Small intestine (tissue), 7 donors: Measurements from ENCODE around the gene SPATS1. TPM values are rescaled to one million over a fixed set of nuclear protein-coding genes. Genes with fewer than 3 reads are reported as not detected.

Source experiments
- DNase-seq, 2 donors: peaks; one replicate each; pipeline versions ENCODE4 v3.0.0 to v3.0.0-alpha.2; 2013
- FAIRE-seq: peaks from 2 replicates; lab custom pipeline; 2012; peaks lifted over from hg19 to GRCh38; lab: Jason Lieb, UNC
- H3K27ac ChIP-seq, 3 donors: one replicate each; pipeline ENCODE4 v1.5.1; 2013; ENCODE audit warnings: low read length in 2 of 3, mild to moderate bottlenecking in 2 of 3, control low read depth in 1 of 3, inconsistent platforms in 1 of 3, low read depth in 1 of 3, moderate library complexity in 1 of 3
- H3K27me3 ChIP-seq, 3 donors: one replicate each; pipeline ENCODE4 v1.6.1; 2013; ENCODE audit warnings: low read length in 3 of 3, inconsistent platforms in 1 of 3; ENCODE audit not compliant: control insufficient read depth in 3 of 3, insufficient read depth in 3 of 3
- H3K36me3 ChIP-seq, 3 donors: one replicate each; pipeline ENCODE4 v1.6.1; 2013; ENCODE audit warnings: low read length in 3 of 3, inconsistent platforms in 1 of 3, low read depth in 1 of 3, mild to moderate bottlenecking in 1 of 3, moderate library complexity in 1 of 3; ENCODE audit not compliant: control insufficient read depth in 3 of 3, insufficient read depth in 2 of 3
- H3K4me1 ChIP-seq, 3 donors: one replicate each; pipeline ENCODE4 v1.6.1; 2013; ENCODE audit warnings: low read length in 2 of 3, inconsistent platforms in 1 of 3, low read depth in 1 of 3, mild to moderate bottlenecking in 1 of 3, moderate library complexity in 1 of 3; ENCODE audit not compliant: control insufficient read depth in 3 of 3, insufficient read depth in 2 of 3
- H3K4me3 ChIP-seq, 3 donors: one replicate each; pipeline ENCODE4 v1.5.1; 2013; ENCODE audit warnings: low read length in 3 of 3, control low read depth in 1 of 3, inconsistent platforms in 1 of 3, low read depth in 1 of 3, mild to moderate bottlenecking in 1 of 3, moderate library complexity in 1 of 3
- H3K9me3 ChIP-seq, 2 donors: one replicate each; pipeline ENCODE4 v1.6.1; 2013; ENCODE audit warnings: low read depth in 1 of 2, low read length in 1 of 2; ENCODE audit not compliant: control insufficient read depth in 2 of 2, insufficient read depth in 1 of 2
- WGBS, 3 donors: extraction: QIAGEN DNeasy Blood & Tissue Kit; methylation state at CpG; one replicate each; pipeline ENCODE4 v1.1.7; 2013; 5-methylcytosine and 5-hydroxymethylcytosine counted together
- polyA plus RNA-seq, 4 donors: library from polyadenylated mRNA; stranded (reverse) in 3 of 4; unstranded in 1 of 4; fragments of 200-250 nt in 3 of 4; fragments of 120-200 nt in 1 of 4; gene quantifications; one replicate each; pipeline versions ENCODE4 v1.2.1 to v1.2.3, GENCODE V29; 2013
- donor health status: healthy with polysubstance abuse.
- donor health status: control.
- donor health status: control.
- donor health status: Bipolar disorder and iron deficiency.
- donor health status: healthy.

The SPATS1 gene
- polyA plus RNA-seq, 4 donors = 0.13 TPM; not detected in 3

DNA sequence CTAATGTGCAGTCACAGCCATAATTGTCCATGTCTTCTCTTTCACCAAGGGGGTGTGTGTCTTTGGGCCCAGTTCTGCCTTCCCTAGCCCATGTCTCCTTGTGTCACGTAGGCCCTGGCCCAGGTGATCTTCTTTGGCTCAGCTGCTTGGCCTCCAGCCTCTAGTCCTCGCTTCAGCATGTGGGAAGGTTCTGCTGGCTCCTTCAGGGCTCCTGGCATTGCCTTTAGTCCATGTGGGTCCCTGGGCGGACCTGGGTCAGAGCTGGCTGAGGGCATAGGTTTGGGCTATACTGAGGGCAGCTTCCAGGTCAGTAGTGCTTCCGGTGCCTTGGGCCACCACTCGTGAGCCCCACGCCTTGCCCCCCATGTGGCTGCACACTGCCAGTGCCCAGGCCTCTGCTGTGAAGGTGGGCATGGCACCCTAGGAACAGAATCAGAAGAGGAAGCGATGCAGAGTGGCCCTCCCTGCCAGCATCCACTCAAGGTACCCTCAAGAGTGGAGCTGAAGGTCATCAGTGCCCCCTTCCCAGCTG, 42.1 kb upstream of the SPATS1 start:
- FAIRE-seq = no peak

DNA sequence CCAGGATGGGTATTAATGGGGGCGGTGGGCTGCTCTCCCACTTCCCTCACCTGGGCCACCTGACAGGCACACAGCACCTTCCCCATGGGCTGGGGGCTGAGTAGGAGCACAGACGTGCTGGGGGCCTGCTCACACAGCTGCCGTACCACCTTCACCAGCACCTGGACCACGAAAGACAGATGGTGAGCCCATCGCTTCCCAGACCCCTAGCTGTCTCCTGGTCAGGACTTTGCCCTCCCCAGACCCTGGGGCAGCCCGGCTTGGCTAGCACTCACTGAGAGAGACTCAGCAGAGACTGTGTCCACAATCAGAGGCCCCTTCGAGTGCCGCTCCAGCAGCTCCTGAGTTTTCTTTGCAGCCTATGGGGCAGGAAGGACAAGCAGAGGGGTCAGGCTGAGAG, 41.3 kb upstream of the SPATS1 start:
- DNase-seq = no peak
- Histone ChIP-seq H3K4me1 (peaks cover 0 to 13% (median 0%) of the 10 kb centered on the region in 3 donors), H3K4me3 (no peak overlapping the region), H3K27ac (no peak overlapping the region), H3K9me3 (no peaks in the 10 kb centered on the region), H3K36me3 (peaks cover 5 to 64% (median 29%) of the 10 kb centered on the region in 3 donors), H3K27me3 (peaks cover 0 to 15% (median 12%) of the 10 kb centered on the region in 3 donors)
- FAIRE-seq = no peak
- 88 to 92% (median 89%) methylated on average over 8 of the region's 8 CpGs for WGBS, 3 donors

More for the DNA sequence above, 42.1 kb upstream of the SPATS1 start:
- H3K27ac ChIP-seq = no peak overlapping the region
- H3K9me3 ChIP-seq = no peaks in the 10 kb centered on the region
- H3K27me3 ChIP-seq = peaks cover 0 to 20% (median 15%) of the 10 kb centered on the region in 3 donors
- WGBS, 3 donors = 84 to 91% (median 89%) methylated on average over 7 of the region's 7 CpGs
- peaks cover 4 to 56% (median 24%) of the 10 kb centered on the region in 3 donors for H3K36me3 ChIP-seq
- H3K4me3 ChIP-seq = no peak overlapping the region
- peaks cover 0 to 13% (median 0%) of the 10 kb centered on the region in 3 donors for H3K4me1 ChIP-seq
- no peak for DNase-seq

DNA sequence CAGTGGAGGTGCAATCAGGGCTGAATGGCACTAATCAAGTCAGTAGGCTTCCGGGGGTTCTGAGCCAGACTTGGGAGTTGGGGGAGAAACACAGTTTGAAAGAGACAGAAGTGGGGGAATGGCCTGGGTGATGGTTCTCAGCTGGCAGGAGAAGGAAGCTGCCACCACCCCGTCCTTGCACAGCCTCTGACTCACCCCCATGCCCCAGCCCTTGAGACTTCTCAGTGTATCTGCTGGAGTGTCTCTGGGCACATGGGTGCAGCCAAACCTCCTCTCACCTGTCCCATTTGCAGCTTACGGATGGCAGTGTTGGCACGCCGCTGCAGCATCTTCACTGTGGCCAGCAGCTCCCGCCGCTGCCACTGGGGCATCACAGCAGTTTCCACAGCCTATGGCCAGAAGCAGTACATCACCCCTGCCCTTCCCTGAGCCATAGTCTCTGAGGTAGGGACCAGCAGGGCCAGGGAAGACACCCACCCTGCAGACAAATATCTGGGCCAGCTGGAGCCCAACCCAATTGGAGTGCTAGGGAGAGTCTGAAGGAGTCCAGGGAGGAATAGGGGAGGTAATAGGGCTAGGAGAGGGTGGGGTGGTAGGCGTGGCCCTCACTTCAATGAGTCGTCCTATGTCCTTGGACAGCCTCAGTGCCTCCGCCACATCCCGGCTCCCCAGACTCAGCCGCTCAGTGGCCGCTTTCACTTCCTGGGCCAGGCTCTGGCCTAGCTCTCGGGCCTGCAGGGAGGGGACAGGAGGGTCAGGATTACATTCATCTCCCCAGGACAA, 40.5 kb upstream of the SPATS1 start:
- H3K4me3 ChIP-seq = no peak overlapping the region
- WGBS, 3 donors = 88 to 89% (median 88%) methylated on average over 14 of the region's 14 CpGs
- no peak overlapping the region for H3K27ac ChIP-seq
- H3K4me1 ChIP-seq = peaks cover 0 to 9% (median 0%) of the 10 kb centered on the region in 3 donors
- peaks cover 6 to 73% (median 32%) of the 10 kb centered on the region in 3 donors for H3K36me3 ChIP-seq
- DNase-seq (no peak), FAIRE-seq (no peak)
- peaks cover 0 to 6% (median 4%) of the 10 kb centered on the region in 3 donors for H3K27me3 ChIP-seq
- H3K9me3 ChIP-seq = no peaks in the 10 kb centered on the region

DNA sequence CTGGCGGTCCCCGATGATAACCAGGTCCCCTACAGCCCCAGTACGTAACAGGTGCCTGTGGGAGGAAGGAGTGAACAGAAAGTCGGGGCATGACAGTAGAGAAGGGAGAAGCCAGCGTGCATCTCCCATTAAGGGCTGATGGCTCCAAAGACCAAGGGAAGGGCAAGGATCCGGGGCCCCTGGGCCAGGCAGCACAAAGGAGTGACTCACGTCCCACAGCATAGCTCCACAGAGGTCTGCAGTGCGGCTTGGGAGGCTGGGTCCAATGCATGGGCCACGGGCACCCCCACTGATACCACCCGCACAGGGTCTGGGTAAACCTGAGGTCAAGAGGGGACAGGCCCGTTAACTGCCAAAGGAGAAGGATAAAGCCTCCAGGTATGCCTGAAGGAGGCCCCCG, 39.6 kb upstream of the SPATS1 start:
- no peak for DNase-seq
- no peak overlapping the region for H3K4me3 ChIP-seq
- peaks cover 6 to 81% (median 33%) of the 10 kb centered on the region in 3 donors for H3K36me3 ChIP-seq
- no peaks in the 10 kb centered on the region for H3K9me3 ChIP-seq
- 93 to 95% (median 94%) methylated on average over 12 of the region's 12 CpGs for WGBS, 3 donors
- peaks cover 0 to 4% (median 0%) of the 10 kb centered on the region in 3 donors for H3K4me1 ChIP-seq
- peaks cover 0 to 1% (median 0%) of the 10 kb centered on the region in 3 donors for H3K27me3 ChIP-seq
- FAIRE-seq = no peak
- H3K27ac ChIP-seq = no peak overlapping the region

DNA sequence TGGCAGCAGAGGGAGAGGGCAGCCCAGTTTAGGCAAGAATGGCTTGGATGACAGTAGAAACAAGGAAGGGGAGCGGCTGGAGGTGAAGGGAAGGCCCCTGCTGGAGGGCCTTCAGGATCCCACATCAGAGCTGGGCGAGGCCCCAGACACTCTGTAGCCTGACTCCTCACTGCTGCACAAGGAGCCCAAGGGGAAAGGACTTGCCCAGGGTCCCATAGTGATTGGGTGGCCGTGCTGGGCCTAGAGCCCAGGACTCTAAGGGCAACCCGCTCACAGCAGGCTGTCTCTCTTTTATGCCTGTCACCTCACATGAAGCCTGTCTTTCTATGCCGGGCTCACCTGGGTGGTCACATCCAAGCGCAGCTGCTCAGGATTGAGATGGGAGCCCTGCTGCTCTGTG, 38.6 kb upstream of the SPATS1 start:
- Histone ChIP-seq H3K27me3 (no peaks in the 10 kb centered on the region), H3K4me3 (no peak overlapping the region), H3K27ac (no peak overlapping the region), H3K4me1 (peaks cover 0 to 2% (median 0%) of the 10 kb centered on the region in 3 donors), H3K36me3 (peaks cover 6 to 90% (median 33%) of the 10 kb centered on the region in 3 donors), H3K9me3 (no peaks in the 10 kb centered on the region)
- no peak for DNase-seq
- FAIRE-seq = no peak
- 97 to 99% (median 98%) methylated on average over 6 of the region's 6 CpGs for WGBS, 3 donors

DNA sequence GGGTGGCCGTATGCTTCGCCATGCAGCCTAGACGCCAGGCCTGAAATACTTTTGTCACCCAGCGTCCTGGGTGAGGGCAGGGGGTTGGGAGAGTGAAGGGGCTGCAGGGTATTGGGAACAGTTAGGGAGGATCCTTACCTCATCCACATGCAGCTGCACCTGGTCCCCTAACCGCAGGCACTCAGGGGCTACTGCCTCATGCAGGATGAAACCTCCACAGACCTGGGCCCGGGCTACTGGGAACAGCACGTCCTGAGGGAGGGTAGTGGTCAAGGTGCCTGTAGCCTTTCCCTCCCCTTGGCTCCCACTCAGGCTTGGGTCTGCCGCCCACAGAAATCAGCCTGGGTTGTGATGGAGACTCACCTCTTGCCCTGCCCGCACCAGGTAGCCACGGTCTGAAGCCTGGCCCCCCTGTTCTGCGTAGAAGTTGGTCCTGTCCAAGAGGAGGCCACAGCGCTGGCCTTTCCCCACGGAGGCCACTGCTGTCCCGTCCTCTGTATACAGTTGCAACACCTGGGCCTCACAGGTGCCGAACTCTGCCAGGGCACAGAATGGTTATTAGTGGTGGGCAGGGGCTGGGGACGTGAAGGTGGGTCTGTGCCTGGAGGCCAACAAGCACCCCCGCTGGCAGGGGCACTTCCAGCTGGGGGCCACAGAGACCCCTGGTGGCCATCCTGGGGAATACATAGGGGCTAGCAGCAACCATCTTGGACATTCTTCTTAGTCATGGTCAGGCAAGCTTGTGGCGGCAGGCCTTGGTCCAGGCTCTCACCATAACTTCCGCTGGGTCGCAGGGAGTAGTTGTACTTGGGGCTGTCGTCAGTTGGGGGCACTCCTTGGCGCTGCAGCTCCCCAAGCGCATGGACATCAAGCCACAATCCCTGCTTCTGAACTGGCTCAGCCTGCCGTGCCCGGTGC, 37.9 kb upstream of the SPATS1 start:
- 87 to 90% (median 88%) methylated on average over 24 to 25 of the region's 25 CpGs for WGBS, 3 donors
- FAIRE-seq (no peak), DNase-seq (peak; percentile 16 to 36)
- H3K36me3 ChIP-seq = peaks cover 6 to 96% (median 33%) of the 10 kb centered on the region in 3 donors
- H3K27ac ChIP-seq = no peak overlapping the region
- H3K4me3 ChIP-seq = no peak overlapping the region
- H3K27me3 ChIP-seq = no peaks in the 10 kb centered on the region
- peaks cover 0 to 9% (median 2%) of the 10 kb centered on the region in 3 donors for H3K4me1 ChIP-seq
- no peaks in the 10 kb centered on the region for H3K9me3 ChIP-seq

DNA sequence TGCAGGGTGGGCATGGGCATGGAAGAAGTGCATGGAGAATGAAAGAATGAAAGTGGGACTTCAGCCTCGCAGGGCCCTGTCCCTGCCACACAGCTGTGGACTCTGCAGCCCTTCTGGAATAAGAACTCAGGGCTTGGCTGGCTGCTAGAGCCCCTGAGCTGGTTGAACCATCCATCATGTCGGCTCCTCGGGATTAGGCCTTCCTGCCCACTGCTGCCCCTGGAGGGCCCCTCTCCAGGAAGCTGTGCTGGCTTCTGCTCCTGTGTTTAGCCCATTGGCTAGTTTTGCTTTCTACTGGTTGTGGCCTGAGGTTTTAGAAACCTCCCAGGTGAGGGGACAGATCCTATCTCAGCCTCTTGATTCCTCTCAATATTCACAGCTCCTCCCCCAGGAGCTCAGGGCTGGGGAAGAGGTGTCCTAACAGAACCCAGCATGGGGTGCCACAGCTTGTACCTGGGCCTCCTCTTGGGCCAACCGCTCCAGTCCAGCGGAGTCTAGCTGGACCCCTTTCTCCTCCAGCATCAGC, 37.2 kb upstream of the SPATS1 start:
- 84 to 91% (median 85%) methylated on average over 3 to 5 of the region's 5 CpGs for WGBS, 3 donors
- H3K9me3 ChIP-seq = no peaks in the 10 kb centered on the region
- DNase-seq (no peak), FAIRE-seq (no peak)
- peaks cover 6 to 94% (median 31%) of the 10 kb centered on the region in 3 donors for H3K36me3 ChIP-seq
- no peak overlapping the region for H3K4me3 ChIP-seq
- H3K4me1 ChIP-seq = peaks cover 0 to 15% (median 2%) of the 10 kb centered on the region in 3 donors
- H3K27ac ChIP-seq = no peak overlapping the region
- H3K27me3 ChIP-seq = no peaks in the 10 kb centered on the region

DNA sequence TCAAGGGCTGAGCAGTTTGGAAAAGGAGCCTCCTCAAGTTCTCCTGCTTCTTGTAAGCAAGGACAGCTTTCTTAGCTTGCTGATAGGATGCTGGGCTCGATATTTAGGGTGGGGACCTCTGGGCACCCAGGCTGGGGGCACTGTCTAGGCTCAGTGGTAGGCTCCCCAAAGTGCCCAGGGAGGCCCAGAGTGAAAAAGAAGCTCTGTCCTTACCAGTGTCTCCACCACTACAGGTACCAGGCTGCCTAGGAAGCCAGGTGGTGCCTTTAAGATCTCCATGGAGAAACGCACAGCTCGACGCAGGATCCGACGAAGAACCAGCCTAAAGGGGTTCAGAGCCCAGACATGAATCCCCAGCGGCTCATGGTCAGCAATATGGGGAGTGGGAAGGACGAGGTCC, 35.7 kb upstream of the SPATS1 start:
- no peak for FAIRE-seq
- peaks cover 5 to 91% (median 23%) of the 10 kb centered on the region in 3 donors for H3K36me3 ChIP-seq
- 88 to 98% (median 92%) methylated on average over 8 of the region's 8 CpGs for WGBS, 3 donors

More for the DNA sequence above, 35.7 kb upstream of the SPATS1 start:
- Histone ChIP-seq H3K27me3 (no peaks in the 10 kb centered on the region), H3K4me3 (no peak overlapping the region), H3K9me3 (no peaks in the 10 kb centered on the region), H3K27ac (no peak overlapping the region), H3K4me1 (peaks cover 0 to 28% (median 7%) of the 10 kb centered on the region in 3 donors)
- DNase-seq = no peak
